Naive thymus-derived CD8-positive, alpha-beta T cell (primary cell): ENCODE data around the gene ZBTB17. TPM values are rescaled to one million over a fixed set of nuclear protein-coding genes. Genes with fewer than 3 reads are reported as not detected.

Experiments
- ATAC-seq, 2 donors: fragments of 150-1000 bp; cut with Tn5 transposase in 1 of 2; sonication (Bioruptor Pico), chemical (Tn5 transposase) in 1 of 2; 1 replicate in 1 of 2; 2 replicates in 1 of 2; pipeline ENCODE4 v1.10.0; 2021; ENCODE audit warnings: mild to moderate bottlenecking in 2 of 2, moderate library complexity in 2 of 2
- POLR2A ChIA-PET: fragments of 350-600 bp; sonication (Branson Sonifier 250); formaldehyde crosslinking; loops from one replicate; lab custom pipeline; 2021; ENCODE audit warnings: antibody characterized with exemption; lab: Charles Lee
- DNase-seq, 10 donors: peaks; one replicate each; pipeline versions ENCODE4 v3.0.0 to v3.0.0-alpha.2; 2020 to 2022
- H3K27ac Mint-ChIP-seq, 10 donors: one replicate each; pipeline ENCODE4 v1.8.0; 2020 to 2022; ENCODE audit warnings: mild to moderate bottlenecking in 10 of 10, mixed read lengths in 10 of 10, moderate library complexity in 4 of 10, inconsistent platforms in 1 of 10
- H3K27me3 Mint-ChIP-seq, 5 donors: one replicate each; pipeline ENCODE4 v1.8.0; 2021 to 2022; ENCODE audit warnings: mixed read lengths in 5 of 5
- H3K36me3 Mint-ChIP-seq, 3 donors: one replicate each; pipeline ENCODE4 v1.8.0; 2020 to 2022; ENCODE audit warnings: mixed read lengths in 3 of 3, mild to moderate bottlenecking in 2 of 3, inconsistent platforms in 1 of 3
- H3K4me1 Mint-ChIP-seq, 4 donors: one replicate each; pipeline ENCODE4 v1.8.0; 2021 to 2022; ENCODE audit warnings: mixed read lengths in 4 of 4
- H3K4me3 Mint-ChIP-seq, 10 donors: one replicate each; pipeline ENCODE4 v1.8.0; 2020 to 2022; ENCODE audit warnings: mild to moderate bottlenecking in 10 of 10, mixed read lengths in 10 of 10, moderate library complexity in 6 of 10, inconsistent platforms in 1 of 10
- H3K9me3 Mint-ChIP-seq, 9 donors: one replicate each; pipeline ENCODE4 v1.8.0; 2020 to 2022; ENCODE audit warnings: mixed read lengths in 9 of 9, mild to moderate bottlenecking in 3 of 9, inconsistent platforms in 1 of 9, moderate library complexity in 1 of 9
- polyA plus RNA-seq, 3 donors: library from polyadenylated mRNA; unstranded; fragments of 300-500 nt; fragmentation: Illumina TruSeq; gene quantifications; one replicate each; pipeline ENCODE4 v1.2.3, GENCODE V29; 2021
- total RNA-seq, 8 experiments: library from RNA in 2 of 8; stranded (reverse) in 2 of 8; gene quantifications; one replicate each; pipeline ENCODE4 v1.2.3 and lab custom pipeline; 2021 to 2026

Gene ZBTB17
- total and polyA plus RNA-seq, 5 experiments from 2014 or later: 10.2 to 58.1 (median 23.3) TPM

DNA sequence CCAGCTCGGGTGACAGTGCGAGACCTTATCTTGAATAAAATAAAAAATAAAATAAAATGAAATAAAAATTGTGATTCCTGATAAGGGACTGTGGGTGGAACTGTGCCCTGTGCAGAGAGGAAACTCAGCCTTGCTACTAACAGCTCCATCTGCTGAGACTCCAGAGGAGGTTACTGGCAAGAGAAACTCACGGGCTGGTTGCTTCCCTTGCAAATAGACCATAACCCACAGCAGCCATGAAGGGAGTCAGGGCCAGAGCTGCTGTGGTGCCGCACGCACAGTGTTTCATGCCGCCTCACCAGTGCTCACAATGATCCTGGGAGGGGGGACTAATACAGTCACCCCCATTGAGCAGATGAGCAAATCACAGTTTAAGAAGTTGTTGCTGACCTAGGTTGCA lies 13.7 kb downstream of the ZBTB17 start:
- Mint-ChIP-seq H3K36me3 (peaks cover 0 to 45% (median 3%) of the 10 kb centered on the region in 3 donors), H3K9me3 (no peaks in the 10 kb centered on the region), H3K27me3 (no peaks in the 10 kb centered on the region), H3K4me3 (no peak overlapping the region), H3K4me1 (peaks cover 44 to 91% (median 68%) of the 10 kb centered on the region in 4 donors), H3K27ac (no peak overlapping the region)
- POLR2A ChIA-PET: interaction anchor here (0.5 kb wide), 1 partner anchor 388 kb away, joined by 5 read pairs; no protein-coding TSS in a partner anchor
- DNase-seq (no peak), ATAC-seq (no peak)

DNA sequence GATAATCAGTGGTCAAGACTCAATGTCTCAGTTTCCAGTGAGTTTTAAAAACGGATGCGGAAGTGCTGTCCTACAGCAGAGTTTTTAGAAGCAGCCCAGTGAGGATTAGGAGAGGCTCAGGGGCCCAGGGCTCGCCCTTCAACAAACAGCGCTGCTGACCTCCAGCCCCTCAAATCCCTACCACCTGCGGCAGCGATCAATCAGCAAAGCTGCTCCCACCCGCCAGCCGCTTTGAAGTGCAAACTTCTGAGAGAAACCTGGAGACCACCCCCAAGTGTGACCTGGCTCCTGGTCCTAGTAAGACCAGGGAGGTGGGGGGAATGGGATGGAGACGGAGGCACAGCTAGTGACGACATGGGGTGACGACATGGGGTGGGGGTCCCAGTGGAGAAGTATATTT lies 14.4 kb downstream of the ZBTB17 start:
- POLR2A ChIA-PET: no interaction called here
- H3K4me3 Mint-ChIP-seq: no peak overlapping the region
- peak overlapping the region in 1 of 10 donors; percentile 40 for H3K27ac Mint-ChIP-seq
- H3K4me1 Mint-ChIP-seq: peaks cover 44 to 91% (median 66%) of the 10 kb centered on the region in 4 donors
- H3K36me3 Mint-ChIP-seq: peaks cover 0 to 45% (median 3%) of the 10 kb centered on the region in 3 donors
- no peaks in the 10 kb centered on the region for H3K27me3 Mint-ChIP-seq
- no peak for ATAC-seq
- DNase-seq: no peak
- H3K9me3 Mint-ChIP-seq: no peaks in the 10 kb centered on the region

DNA sequence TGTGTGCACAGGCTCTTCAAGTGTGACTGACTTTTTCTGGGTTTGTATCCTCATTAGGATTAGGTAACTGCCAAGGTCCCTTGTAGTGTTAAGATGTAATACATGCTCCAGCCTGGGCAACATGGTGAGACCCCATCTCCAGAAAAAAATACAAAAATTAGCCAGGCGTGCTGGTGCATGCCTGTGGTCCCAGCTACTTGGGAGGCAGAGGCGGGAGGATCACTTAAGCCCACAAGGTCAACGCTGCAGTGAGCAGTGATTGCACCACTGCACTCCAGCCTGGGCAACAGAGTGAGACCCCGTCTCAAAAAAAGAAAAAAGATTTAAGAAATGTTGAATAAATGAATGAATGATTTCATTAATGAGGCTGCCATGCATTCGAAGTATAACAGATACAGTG lies 15.1 kb downstream of the ZBTB17 start:
- Mint-ChIP-seq H3K4me1 (peaks cover 43 to 91% (median 66%) of the 10 kb centered on the region in 4 donors), H3K27me3 (no peaks in the 10 kb centered on the region), H3K27ac (peak overlapping the region in 3 of 10 donors; percentile 40 to 47 (median 45)), H3K36me3 (peaks cover 0 to 45% (median 3%) of the 10 kb centered on the region in 3 donors), H3K9me3 (no peaks in the 10 kb centered on the region), H3K4me3 (no peak overlapping the region)
- DNase-seq (no peak), ATAC-seq (no peak)
- POLR2A ChIA-PET: no interaction called here

DNA sequence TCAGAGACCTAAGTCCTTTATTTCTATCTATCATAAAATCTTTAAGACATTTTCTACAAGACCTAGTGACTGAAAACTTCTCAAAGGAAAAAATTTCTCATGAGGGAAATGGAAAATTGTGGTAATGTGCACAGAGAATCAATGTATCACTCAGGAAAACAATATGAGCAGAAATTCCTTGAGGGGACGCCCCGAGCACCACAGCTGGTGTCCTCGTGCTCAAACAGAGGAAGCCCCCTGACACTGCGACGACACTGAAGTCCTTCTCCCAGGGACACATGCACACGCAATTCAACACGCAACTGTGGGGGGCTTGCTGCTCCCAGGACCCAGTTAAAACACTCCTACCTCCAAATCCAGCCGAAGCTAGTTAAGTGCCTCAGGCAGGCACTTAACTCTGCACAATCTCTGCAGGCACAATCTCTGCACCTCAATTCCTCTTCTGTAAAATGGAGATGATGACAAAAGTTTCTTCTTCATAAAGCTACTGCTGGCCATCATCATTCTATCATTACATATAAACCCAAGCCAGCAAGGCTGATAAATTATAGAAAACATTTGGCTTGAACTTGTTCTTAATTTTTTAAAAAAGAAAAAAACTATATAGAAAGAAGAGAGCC lies 16.0 kb downstream of the ZBTB17 start:
- DNase-seq (no peak), ATAC-seq (no peak)
- POLR2A ChIA-PET: no interaction called here
- H3K27ac Mint-ChIP-seq: peak overlapping the region in 5 of 10 donors; percentile 19 to 75 (median 45)
- H3K27me3 Mint-ChIP-seq: no peaks in the 10 kb centered on the region
- H3K4me1 Mint-ChIP-seq: peaks cover 37 to 89% (median 64%) of the 10 kb centered on the region in 4 donors
- H3K9me3 Mint-ChIP-seq: no peaks in the 10 kb centered on the region
- H3K36me3 Mint-ChIP-seq: peaks cover 0 to 39% (median under 1%) of the 10 kb centered on the region in 3 donors
- peak overlapping the region in 1 of 10 donors; percentile 34 for H3K4me3 Mint-ChIP-seq

DNA sequence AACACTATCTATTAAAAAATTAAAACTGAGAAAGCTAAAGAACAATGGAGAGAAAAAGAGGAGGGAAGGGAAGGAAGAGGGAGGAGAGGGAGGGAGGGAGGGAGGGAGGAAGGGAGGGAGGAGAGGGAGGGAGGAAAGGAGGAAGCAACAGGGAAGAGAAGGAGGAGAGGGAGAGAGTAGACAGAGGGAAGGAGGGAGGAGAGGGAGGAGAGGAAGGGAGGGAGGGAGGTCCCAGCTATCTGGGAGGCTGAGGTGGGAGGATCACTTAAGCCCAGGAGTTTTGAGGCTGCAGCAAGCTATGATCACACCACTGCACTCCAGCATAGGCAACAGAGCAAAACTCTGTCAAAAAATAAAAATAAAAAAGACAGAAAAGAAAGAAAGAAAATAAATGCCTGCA lies 16.5 kb downstream of the ZBTB17 start:
- Mint-ChIP-seq H3K27me3 (no peaks in the 10 kb centered on the region), H3K36me3 (peaks cover 0 to 38% (median 0%) of the 10 kb centered on the region in 3 donors), H3K4me3 (no peak overlapping the region), H3K4me1 (peaks cover 37 to 86% (median 65%) of the 10 kb centered on the region in 4 donors), H3K27ac (peak overlapping the region in 1 of 10 donors; percentile 60), H3K9me3 (no peaks in the 10 kb centered on the region)
- POLR2A ChIA-PET: no interaction called here
- ATAC-seq (no peak), DNase-seq (no peak)

DNA sequence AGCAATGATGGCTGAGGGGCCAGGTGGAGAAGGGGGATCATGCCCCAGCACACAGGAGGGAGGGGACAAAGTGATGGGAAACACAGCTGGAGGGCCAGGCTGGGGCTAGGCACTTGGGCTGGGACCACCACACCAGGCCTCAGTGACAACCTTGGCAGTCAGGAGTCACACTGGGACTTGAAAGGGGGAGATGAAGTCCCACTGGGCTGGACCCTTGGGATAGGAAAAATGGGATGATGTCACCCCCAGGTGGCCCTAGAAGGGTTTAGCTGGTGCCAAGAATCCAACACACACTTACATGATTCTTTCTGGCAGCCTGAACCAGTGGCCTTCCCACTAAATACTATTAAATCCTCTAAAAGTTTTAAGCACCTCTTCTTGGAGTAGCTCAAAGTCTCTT lies 17.1 kb downstream of the ZBTB17 start:
- Mint-ChIP-seq H3K4me3 (no peak overlapping the region), H3K4me1 (peaks cover 38 to 86% (median 66%) of the 10 kb centered on the region in 4 donors), H3K36me3 (peaks cover 0 to 34% (median 0%) of the 10 kb centered on the region in 3 donors), H3K9me3 (no peaks in the 10 kb centered on the region), H3K27ac (peak overlapping the region in 6 of 10 donors; percentile 53 to 89 (median 68)), H3K27me3 (no peaks in the 10 kb centered on the region)
- POLR2A ChIA-PET: no interaction called here
- no peak for DNase-seq
- no peak for ATAC-seq

DNA sequence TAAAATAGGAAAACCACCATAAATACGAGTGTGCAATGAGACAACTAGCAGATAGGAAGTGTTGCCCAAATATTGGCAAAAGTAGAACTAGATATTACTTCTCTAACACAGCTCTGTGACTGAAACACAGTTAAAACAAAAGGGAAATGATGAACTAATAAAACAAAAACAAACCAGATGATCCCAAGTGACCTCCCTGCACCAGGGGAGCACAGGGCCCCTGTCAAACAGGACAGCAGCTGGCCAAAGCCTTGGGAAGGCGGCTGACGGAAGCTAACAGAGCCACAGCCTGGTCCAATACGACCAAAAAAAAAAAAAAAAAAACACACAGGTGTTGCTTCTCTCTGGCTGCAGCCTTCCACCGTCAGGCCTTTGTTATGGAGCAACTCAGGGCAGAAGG lies 17.8 kb downstream of the ZBTB17 start:
- Mint-ChIP-seq H3K9me3 (no peaks in the 10 kb centered on the region), H3K36me3 (peaks cover 0 to 27% (median 0%) of the 10 kb centered on the region in 3 donors), H3K27me3 (no peaks in the 10 kb centered on the region), H3K4me1 (peaks cover 36 to 83% (median 64%) of the 10 kb centered on the region in 4 donors), H3K27ac (peak overlapping the region in 5 of 10 donors; percentile 24 to 77 (median 44)), H3K4me3 (no peak overlapping the region)
- POLR2A ChIA-PET: interaction anchor here (0.6 to 1.4 kb wide), 2 partner anchors 12 to 30 kb away, joined by 4 read pairs; no protein-coding TSS in a partner anchor
- no peak for DNase-seq
- no peak for ATAC-seq

DNA sequence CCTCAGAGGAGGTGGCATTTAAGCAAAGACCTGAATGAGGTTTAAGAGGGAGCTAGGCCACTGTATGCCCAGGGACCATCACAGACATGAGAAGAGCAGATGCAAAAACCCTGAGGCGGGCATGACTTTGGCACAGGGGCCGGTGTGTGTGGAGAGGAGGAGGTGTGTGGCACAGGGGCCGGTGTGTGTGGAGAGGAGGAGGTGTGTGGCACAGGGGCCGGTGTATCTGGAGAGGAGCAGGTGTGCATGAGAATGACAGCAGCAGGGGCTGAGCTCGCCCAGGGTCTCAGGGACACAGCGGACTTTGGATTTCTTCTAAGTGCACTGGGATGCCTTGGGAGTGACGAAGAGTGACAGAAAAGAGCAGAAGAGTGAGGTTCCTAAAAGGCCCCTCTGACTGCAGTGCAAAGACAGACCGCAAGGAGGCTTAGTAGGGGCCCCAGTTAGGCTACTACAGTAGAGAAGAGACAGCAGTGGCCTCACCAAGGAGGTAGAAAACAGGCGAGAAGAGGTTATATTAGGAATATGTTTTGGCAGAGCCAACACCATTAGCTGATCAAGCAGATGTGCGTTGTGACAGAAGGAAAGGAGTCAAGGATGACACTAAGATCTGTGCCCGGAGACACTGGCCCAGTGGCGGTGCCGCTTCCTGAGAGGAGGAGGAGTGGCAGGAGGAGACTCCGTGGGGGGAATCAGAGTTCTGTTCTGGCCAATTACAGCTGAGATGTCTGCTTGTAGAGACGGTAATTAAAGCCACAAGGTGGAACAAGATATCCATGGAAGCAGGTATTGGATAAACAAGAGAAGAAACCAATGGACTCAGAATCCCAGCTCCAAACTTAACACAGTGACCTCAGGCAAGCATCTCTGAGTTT lies 18.4 kb downstream of the ZBTB17 start:
- no peak for ATAC-seq

DNA sequence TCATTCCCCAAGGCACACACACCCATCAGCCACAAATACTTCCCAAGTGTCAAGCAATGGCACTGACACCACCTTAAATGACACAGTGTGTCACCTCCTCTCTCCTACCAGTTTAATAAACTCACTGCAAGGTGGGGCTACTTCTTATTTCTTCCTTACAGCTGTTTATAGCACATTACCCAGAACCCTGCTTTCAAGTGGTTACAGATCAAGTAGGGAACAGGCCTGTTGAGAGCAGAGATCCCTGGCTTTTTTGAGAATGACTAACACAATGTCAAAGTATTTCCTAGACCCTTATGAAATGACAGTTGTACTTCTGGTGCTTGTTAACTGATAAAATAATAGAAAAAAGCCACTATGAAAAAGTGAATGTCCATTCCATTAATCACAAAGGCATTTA lies 19.8 kb downstream of the ZBTB17 start:
- ATAC-seq: no peak
- peaks cover 0 to 26% (median 0%) of the 10 kb centered on the region in 3 donors for H3K36me3 Mint-ChIP-seq
- POLR2A ChIA-PET: interaction anchor here (0.5 kb wide), 1 partner anchor 112 kb away, joined by 5 read pairs; no protein-coding TSS in a partner anchor
- H3K4me1 Mint-ChIP-seq: peaks cover 41 to 85% (median 77%) of the 10 kb centered on the region in 4 donors
- DNase-seq: no peak
- peak overlapping the region in 8 of 10 donors; percentile 23 to 85 (median 52) for H3K27ac Mint-ChIP-seq
- peak overlapping the region in 4 of 10 donors; percentile 2 to 26 (median 6) for H3K4me3 Mint-ChIP-seq
- no peaks in the 10 kb centered on the region for H3K9me3 Mint-ChIP-seq
- H3K27me3 Mint-ChIP-seq: no peaks in the 10 kb centered on the region

More for the DNA sequence above, 18.4 kb downstream of the ZBTB17 start:
- POLR2A ChIA-PET: interaction anchor here (0.6 to 1.4 kb wide), 3 partner anchors 9 to 31 kb away, joined by 3 to 4 read pairs (median 4); no protein-coding TSS in a partner anchor
- peak overlapping the region in 1 of 10 donors; percentile 51 for H3K4me3 Mint-ChIP-seq
- H3K27ac Mint-ChIP-seq: peak overlapping the region in 9 of 10 donors; percentile 13 to 78 (median 44)
- no peaks in the 10 kb centered on the region for H3K9me3 Mint-ChIP-seq
- H3K4me1 Mint-ChIP-seq: peaks cover 39 to 81% (median 67%) of the 10 kb centered on the region in 4 donors
- H3K36me3 Mint-ChIP-seq: peaks cover 0 to 29% (median 0%) of the 10 kb centered on the region in 3 donors
- H3K27me3 Mint-ChIP-seq: no peaks in the 10 kb centered on the region
- DNase-seq: no peak

DNA sequence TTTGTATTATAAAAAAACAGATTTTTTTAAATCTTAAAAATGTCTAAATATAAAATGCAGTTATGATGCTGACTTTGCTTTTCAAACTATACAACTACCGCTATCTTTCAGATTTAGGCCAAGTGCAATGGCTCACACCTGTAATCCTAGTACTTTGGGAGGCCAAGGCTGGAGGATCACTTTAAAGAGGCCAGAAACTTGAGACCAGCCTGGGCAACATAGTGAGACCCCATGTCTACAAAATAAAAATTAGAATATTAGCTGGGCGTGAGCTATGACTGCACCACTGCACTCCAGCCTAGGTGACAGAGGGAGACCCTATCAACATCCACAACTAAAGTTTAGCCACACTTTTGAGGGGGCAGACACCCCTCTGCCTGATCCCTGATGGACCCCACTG lies 20.3 kb downstream of the ZBTB17 start:
- Mint-ChIP-seq H3K27ac (peak overlapping the region in 6 of 10 donors; percentile 42 to 85 (median 48)), H3K27me3 (no peaks in the 10 kb centered on the region), H3K4me3 (peak overlapping the region in 2 of 10 donors; percentile 14 to 26), H3K4me1 (peaks cover 47 to 85% (median 81%) of the 10 kb centered on the region in 4 donors), H3K9me3 (no peaks in the 10 kb centered on the region), H3K36me3 (peaks cover 0 to 23% (median 0%) of the 10 kb centered on the region in 3 donors)
- POLR2A ChIA-PET: no interaction called here
- ATAC-seq (no peak), DNase-seq (no peak)

DNA sequence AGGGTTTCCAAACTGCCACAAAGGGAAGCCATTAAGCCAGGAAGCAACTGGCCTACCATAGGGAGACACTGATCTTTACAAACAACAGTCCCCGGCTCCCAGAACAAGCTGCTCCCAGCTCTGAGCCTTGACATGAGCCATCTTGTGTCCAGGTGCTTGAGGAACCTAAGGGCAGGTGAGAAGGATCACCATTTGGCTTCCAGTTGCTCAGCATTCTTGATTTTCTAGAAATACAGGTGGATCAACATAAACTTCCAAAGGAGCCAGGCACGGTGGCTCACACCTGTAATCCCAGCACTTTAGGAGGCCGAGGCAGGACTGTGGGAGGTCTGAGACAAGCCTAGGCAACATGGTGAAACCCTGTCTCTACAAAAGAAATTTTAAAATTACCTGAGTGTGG lies 21.6 kb downstream of the ZBTB17 start:
- no peaks in the 10 kb centered on the region for H3K9me3 Mint-ChIP-seq
- DNase-seq (no peak), ATAC-seq (no peak)
- peak overlapping the region in 4 of 10 donors; percentile 37 to 80 (median 65) for H3K27ac Mint-ChIP-seq
- H3K27me3 Mint-ChIP-seq: no peaks in the 10 kb centered on the region
- peaks cover 48 to 87% (median 85%) of the 10 kb centered on the region in 4 donors for H3K4me1 Mint-ChIP-seq
- peak overlapping the region in 1 of 10 donors; percentile 34 for H3K4me3 Mint-ChIP-seq
- POLR2A ChIA-PET: no interaction called here
- peaks cover 0 to 21% (median 0%) of the 10 kb centered on the region in 3 donors for H3K36me3 Mint-ChIP-seq

DNA sequence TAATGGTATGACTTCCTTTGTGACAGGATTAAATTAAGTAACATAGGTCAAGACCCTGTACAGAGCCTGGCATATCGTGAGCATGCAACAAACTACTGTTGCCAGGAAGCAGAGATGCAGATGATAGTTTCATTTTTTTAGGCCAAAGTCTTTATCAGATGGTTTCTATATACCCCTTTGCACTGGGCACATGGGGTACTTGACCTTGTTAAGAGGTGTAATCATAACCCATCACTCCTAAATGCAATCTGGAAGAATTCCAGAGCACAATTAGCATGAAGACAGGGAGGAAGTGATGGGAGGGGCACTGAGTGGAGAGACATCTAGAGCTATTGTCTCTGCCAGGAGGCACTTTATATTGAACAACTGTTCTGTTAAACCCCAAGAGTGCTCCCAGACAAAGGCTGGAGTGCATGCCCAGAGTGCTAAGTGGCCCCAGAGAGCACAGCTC lies 22.1 kb downstream of the ZBTB17 start:
- POLR2A ChIA-PET: no interaction called here
- Mint-ChIP-seq H3K4me1 (peaks cover 49 to 90% (median 87%) of the 10 kb centered on the region in 4 donors), H3K4me3 (no peak overlapping the region), H3K36me3 (peaks cover 0 to 24% (median 0%) of the 10 kb centered on the region in 3 donors), H3K27ac (peak overlapping the region in 7 of 10 donors; percentile 19 to 80 (median 63)), H3K27me3 (no peaks in the 10 kb centered on the region), H3K9me3 (no peaks in the 10 kb centered on the region)
- DNase-seq (no peak), ATAC-seq (no peak)
